ENCODE results near the gene UNC80.

- TF ChIP-seq POLR2AphosphoS5 (IDR thresholded peaks at IDR 0.05; ENCODE audit: borderline replicate concordance, low read depth, low read length) (no peak), EZH2 (IDR thresholded peaks at IDR 0.05) (no peak), FOXP2 (optimal IDR thresholded peaks at IDR 0.05; ENCODE audit: control extremely low read depth, extremely low read length, insufficient read depth) (no peak)
Measured at GRCh38 chr2:209929369-209929768, 157.7 kb downstream of the UNC80 start.

Measured in SK-N-MC (cell line).